GM19193 (cell line): Measurements from ENCODE around the gene DPEP2NB.

Experiments used
- POLR2A ChIP-seq: IDR thresholded peaks from 4 replicates; pipeline ENCODE4 v1.6.1; 2011; ENCODE audit not compliant: insufficient read depth, insufficient read length; ENCODE audit errors: extremely low read depth

Gene DPEP2NB

DNA sequence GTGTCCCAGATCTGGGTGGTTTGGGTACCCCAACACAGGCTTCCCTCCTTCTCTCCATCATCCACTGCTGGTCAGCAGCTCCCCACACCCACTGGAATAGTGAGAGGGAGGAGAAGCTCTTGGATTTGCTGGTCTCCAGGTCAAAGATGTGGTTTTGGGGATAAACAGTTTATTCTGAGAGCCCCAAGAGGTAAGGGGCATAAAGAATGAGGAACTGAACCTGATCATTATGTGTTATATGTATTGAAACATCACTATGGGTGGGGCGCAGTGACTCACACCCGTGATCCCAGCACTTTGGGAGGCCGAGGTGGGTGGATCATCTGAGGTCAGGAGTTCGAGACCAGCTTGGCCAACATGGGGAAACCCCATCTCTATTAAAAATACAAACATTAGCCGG is 20.3 kb downstream of the DPEP2NB start:
- TF ChIP-seq POLR2A = no peak

DNA sequence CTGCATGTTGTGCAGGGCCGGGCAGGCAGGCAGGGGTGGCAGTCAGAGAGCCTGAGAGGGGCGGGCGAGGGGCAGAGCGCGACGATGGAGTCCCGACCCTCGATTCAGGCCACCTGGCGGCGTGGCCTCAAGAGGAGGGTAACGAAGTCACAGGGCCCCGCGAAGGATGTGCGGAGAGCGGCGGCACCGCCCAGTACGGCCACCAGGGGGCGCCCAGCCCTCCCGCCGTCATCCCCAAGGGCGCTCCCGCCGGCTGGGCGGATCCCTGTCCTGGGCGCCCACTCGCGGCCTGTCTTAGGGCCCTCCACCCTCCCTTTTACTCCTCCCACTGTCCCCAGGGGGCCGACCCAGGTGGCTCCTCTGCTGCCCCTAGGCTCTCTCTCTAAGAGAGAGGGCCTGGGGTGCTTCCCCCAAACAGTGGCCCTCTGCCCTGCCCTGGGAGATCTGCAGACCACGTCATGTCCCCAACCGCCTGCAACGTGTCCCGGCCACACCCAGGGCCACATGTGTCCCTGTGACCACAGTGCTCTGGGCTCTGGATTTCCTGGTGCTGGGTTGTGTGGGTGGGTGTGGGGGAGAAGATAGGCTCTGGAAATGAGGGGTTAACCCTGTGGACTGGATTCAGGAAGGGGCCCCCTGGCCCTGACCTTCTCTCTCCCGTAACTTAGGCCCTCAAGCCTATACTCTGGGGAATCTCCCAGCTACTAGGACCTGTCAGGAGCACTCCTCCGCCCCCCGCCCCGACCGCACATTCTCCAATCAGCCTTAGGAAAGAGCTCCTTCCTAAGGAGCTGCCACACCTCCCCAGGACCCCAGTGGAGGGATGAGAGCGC is 22.3 kb downstream of the DPEP2NB start:
- peak; percentile 55 for TF ChIP-seq POLR2A

DNA sequence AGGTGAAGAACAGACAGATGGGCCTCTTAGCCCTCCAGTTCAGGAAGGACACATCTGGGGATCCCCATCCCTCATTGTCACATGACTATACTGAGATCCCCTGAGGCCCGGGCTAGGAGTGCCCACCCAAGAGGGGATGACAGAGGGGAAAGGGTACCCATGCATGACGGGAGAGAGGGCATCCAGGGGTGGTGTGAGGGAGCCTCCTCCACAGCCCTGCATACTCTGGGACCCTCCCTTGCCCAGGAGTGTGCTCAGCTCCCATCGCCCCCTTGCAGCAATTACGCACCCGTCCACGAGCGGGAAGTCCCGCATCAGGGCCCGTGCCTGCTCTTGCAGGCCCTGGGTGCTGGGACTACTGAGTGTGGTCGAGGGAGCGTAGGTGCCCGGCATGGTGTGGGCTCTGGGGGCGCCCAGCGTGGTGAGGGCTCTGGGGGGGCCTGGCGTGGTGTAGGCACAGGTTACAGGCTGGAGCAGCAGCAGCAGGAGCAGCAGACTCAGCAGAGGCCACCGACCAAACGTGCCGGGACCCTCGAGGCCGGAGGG is 23.0 kb downstream of the DPEP2NB start:
- no peak for TF ChIP-seq POLR2A

DNA sequence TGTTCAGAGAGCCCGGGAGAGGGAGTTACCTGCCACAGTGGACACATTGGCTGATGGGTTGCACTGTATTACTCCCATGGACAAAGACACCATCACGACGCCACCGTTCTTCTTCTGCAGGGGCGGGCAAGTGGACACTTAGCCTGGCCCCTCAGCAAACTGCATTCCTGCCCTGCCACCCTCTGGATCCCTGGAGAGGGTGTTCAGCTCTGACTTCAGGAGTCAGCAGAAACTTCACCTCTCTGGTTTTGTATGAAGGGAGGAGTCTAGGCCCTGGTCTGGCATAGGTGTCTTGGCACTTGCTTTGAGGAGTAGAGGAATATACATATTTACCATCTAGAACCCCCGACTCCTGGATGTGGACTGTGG is 25.7 kb downstream of the DPEP2NB start:
- no peak for TF ChIP-seq POLR2A

GRCh38 chr16:67989322-67990017 is 26.2 kb downstream of the DPEP2NB start:
- TF ChIP-seq POLR2A = no peak

DNA sequence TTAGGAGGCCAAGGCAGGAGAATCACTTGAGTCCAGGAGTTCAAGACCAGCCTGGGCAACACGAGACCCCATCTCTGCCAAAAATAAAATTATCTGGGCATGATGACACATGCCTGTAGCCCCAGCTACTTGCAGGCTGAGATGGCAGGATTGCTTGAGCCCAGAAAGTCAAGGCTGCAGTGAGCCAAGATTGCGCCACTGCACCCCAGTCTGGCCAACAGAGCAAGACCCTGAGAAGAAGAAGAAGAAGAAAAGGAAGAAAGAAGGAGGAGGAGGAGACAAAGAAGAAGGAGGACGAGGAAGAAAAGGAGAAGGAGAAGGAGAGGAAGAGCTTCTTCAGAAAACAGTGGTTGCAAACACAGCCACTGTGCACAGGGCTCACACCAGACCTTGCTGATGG is 27.0 kb downstream of the DPEP2NB start:
- TF ChIP-seq POLR2A = no peak

DNA sequence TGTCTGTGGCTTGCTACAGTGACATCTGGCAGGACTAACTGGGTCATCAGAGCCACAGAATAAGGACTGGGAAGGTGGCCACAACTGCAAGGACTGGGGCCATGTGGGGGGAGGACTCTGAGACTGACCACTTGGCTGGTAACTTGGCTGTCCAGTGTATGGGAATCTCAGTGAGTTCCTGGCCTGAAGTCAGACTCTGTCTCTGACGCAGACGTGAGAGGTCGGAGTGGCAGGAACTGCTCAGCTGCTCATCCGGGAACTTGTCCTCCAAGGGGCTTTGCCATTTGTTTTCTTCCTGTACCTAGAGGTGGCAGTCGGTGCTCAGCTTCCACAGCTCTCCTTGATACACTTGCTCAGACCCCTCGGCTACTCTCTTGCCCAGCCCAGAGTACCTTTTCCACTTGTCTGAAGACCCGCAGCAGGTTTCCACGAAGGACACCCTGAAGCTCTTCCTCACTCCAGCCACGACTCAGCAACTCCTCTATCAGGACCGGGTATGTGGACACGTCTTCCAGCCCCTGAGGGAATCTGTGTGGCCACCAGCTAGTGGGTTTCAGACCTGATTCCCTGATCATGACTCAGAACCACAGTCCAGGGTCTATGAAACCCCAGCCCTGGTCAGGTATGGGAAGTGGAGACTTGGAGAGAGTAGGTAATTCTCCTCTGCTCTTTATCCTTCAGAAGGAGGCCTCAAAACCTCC is 28.1 kb downstream of the DPEP2NB start:
- TF ChIP-seq POLR2A = no peak

DNA sequence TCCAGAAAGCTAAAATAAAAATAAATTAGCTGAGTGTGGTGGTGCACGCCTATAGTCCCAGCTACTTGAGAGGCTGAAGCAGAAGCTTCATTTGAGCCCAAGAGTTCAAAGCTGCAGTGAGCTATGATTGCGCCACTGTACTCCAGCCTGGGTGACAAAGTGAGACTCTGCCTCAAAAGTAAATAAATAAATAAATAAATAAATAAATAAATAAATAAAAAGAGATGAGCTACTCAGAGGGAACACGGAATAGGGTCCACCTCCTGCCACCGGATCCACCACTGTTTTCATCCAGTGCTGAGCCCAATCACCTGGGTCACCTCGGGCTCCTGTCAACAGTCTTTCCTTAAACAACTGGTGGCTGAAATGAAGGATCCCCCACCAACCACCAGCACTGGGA is 28.8 kb downstream of the DPEP2NB start:
- TF ChIP-seq POLR2A = no peak

DNA sequence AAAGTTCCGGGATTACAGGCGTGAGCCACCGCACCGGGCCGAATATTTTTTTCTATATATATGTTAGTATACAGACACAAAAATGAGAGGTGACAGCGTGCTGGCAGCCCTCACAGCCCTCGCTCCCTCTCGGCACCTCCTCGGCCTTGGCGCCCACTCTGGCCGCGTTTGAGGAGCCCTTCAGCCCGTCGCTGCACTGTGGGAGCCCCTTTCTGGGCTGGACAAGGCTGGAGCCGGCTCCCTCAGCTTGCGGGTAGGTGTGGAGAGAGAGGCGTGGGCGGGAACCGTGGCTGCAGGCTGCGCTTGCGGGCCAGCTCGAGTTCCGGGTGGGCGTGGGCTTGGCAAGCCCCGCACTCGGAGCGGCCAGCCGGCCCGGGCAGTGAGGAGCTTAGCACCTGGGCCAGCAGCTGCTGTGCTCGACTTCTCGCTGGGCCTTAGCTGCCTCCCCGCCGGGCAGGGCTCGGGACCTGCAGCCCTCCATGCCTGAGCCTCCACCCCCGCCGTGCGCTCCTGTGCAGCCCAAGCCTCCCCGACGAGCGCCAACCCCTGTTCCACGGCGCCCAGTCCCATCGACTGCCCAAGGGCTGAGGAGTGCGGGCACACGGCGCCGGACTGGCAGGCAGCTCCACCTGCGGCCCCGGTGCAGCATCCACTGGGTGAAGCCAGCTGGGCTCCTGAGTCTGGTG is 33.6 kb downstream of the DPEP2NB start:
- no peak for TF ChIP-seq POLR2A

DNA sequence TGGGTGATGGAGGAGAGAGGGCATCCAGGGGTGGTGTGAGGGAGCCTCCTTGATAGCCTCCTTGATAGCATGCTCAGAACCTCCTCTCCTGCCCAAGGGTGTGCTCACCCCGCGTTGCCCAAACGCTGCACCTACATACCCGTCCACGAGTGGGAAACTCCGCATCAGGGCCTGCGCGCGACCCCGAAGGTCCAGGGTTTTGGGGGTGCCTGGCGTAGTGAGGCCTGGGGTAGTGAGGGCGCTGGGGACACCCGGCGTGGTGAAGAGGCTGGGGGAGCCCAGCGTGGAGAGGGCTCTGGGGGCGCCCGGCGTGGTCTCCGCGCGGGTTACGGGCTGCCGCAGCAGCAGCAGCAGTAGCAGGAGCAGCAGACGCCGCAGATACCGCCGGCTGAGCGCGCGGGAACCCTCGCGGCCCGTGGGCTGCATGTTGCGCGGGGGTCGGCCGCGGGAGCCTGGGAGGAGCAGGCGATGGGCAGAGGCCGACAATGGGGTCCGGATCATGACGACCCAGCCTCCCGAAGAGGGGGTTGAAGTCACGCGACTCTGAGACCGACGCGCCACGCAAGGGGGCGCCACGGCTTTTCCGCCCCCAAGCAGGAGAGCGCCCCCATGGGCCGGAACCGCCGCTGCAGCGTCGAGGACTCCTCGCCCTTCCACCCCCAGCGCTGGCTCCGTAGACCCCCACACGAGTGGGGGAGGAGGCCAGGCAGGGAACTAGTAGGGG is 35.6 kb downstream of the DPEP2NB start, which contains the start of gene DPEP3:
TSS of gene DPEP3 (minus strand) at position 545 of the 724 bp plus-strand sequence. CDS start at position 426, 119 bp downstream.
- no peak for TF ChIP-seq POLR2A

GRCh38 chr16:67977469-67978227 is 38.1 kb downstream of the DPEP2NB start:
- no peak for TF ChIP-seq POLR2A

DNA sequence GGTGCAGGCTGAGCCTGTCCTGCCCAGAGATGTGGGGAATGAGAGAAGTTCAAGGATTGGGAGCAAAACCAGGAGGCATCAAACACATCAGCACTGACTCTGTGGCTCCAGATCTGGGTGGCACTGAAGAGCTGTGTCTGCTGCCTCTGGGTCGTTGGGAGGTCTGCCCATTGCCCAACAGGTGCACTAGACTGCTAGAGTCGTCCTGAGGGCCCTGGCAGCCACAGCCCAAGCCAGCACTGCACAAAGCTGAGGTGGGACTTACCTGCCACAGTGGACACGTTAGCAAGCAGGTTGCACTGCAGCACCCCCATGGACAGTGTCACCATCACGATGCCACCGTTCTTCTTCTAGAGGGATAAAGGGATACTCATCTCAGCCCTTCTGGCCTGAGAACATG is 38.7 kb downstream of the DPEP2NB start:
- no peak for TF ChIP-seq POLR2A

DNA sequence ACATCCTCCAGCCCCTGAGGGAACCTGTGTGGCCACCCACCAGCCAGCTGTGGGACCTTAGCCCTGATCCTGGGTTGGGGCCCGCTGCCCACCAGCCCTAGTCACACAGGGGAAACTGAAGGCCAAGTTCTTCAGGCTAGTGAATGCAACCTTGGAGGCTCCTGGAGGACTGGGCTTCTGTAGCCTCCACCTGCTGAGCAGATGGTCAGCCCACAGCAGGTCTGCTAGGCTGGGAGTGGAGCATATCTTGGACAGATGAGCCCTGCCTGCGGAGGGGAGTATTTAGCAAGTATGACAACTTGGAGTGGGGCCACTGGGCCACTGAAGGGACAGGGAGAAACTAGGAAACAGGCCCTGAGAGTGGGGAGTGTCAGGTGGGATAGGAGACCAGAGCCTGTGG is 39.5 kb downstream of the DPEP2NB start:
- TF ChIP-seq POLR2A = no peak

DNA sequence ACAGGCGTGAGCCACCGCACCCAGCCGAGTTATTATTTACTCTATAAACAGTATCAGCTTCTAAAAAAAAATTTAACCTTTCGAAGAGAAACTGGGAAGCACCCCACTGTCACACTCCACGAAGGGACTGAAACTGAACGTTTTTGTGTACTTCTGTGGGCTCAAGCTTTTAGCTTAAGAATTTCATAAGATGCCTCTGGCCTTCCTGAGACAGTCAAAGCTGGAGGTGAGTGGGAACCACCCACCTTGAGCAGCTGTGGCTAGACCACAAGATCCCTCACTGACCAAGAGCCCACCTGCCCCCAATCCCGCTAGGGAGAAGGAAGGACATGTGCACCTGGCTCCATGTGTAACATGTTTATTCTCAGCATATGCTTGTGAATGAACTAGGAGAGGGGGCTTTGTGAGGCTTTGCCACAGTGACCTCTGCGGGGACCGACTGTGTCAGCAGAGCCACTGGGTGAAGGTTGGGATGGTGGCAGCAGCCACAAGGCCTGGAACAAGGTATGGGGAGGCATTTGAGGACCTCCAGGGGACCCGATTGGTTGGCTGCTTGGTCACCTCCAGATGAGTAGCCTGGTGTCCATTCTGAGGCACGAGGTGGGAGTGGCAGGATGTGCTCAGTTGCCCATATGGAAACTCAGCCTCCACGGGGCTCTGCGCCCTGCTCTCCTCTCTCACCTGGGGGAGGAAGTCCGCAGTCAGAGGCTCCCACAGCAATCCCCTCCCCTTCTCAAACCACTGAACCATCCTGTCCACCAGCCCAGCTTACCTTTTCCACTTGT is 40.2 kb downstream of the DPEP2NB start:
- TF ChIP-seq POLR2A = no peak
